ENCODE measurements around the gene AGAP1.

Gene AGAP1

GRCh38 chr2:235749121-235749770, 255.4 kb downstream of the AGAP1 start:
- TF ChIP-seq, protein P1, sequence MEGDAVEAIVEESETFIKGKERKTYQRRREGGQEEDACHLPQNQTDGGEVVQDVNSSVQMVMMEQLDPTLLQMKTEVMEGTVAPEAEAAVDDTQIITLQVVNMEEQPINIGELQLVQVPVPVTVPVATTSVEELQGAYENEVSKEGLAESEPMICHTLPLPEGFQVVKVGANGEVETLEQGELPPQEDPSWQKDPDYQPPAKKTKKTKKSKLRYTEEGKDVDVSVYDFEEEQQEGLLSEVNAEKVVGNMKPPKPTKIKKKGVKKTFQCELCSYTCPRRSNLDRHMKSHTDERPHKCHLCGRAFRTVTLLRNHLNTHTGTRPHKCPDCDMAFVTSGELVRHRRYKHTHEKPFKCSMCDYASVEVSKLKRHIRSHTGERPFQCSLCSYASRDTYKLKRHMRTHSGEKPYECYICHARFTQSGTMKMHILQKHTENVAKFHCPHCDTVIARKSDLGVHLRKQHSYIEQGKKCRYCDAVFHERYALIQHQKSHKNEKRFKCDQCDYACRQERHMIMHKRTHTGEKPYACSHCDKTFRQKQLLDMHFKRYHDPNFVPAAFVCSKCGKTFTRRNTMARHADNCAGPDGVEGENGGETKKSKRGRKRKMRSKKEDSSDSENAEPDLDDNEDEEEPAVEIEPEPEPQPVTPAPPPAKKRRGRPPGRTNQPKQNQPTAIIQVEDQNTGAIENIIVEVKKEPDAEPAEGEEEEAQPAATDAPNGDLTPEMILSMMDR (IDR thresholded peaks at IDR 0.05; ENCODE audit: insufficient read depth, low read depth, low read length, missing control alignments), result no peak
- peak; percentile 38 for DNase-seq (ENCODE audit: low read depth)

DNA sequence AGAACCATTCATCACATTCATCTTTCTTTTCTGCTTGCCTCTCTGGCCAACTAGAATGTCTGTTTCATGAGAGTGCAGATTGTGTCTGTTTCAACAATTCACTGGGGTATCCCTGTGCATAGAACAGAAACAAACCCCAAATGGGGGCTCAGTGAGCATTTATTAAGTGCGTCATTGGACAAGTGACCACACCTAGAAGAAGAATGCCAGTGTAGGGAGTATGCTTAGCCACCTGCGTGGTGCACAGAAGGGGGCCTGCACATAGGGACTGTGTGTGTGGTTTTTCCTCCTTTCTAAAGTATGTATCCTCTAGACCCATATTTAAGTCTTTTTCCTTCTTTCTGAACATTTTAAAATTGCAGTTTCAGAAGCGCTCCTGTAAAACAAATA, 255.9 kb downstream of the AGAP1 start:
- TF ChIP-seq, protein P1 (IDR thresholded peaks at IDR 0.05; ENCODE audit: insufficient read depth, low read depth, low read length, missing control alignments), result no peak
- DNase-seq (ENCODE audit: low read depth), result no peak

More at GRCh38 chr2:235749121-235749770, 255.4 kb downstream of the AGAP1 start:
- no peak overlapping the region for H3K4me3 ChIP-seq (ENCODE audit: low read length)

DNA sequence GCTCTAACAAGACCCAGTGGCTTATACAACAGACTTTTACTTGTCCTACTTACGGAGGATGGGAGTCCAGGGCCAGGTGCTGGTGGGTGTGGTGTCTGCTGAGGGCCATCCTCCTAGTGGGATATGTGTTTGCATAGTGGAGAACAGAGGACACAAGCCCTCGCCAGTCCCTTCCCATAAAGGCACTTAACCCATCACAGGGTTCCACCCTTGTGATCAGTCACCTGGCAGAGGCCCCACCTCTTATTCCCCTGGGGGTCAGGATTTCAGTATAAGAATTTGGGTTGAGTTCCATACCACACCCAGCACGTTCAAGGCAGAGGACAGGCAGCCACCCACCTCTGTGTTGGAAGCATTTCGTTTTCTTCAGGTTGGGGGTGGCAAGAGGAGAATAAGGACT, 259.0 kb downstream of the AGAP1 start:
- no peak overlapping the region for H3K4me3 ChIP-seq (ENCODE audit: low read length)
- TF ChIP-seq, protein P1 (IDR thresholded peaks at IDR 0.05; ENCODE audit: insufficient read depth, low read depth, low read length, missing control alignments), result no peak
- no peak for DNase-seq (ENCODE audit: low read depth)

More for the DNA sequence above, 255.9 kb downstream of the AGAP1 start:
- no peak overlapping the region for H3K4me3 ChIP-seq (ENCODE audit: low read length)

DNA sequence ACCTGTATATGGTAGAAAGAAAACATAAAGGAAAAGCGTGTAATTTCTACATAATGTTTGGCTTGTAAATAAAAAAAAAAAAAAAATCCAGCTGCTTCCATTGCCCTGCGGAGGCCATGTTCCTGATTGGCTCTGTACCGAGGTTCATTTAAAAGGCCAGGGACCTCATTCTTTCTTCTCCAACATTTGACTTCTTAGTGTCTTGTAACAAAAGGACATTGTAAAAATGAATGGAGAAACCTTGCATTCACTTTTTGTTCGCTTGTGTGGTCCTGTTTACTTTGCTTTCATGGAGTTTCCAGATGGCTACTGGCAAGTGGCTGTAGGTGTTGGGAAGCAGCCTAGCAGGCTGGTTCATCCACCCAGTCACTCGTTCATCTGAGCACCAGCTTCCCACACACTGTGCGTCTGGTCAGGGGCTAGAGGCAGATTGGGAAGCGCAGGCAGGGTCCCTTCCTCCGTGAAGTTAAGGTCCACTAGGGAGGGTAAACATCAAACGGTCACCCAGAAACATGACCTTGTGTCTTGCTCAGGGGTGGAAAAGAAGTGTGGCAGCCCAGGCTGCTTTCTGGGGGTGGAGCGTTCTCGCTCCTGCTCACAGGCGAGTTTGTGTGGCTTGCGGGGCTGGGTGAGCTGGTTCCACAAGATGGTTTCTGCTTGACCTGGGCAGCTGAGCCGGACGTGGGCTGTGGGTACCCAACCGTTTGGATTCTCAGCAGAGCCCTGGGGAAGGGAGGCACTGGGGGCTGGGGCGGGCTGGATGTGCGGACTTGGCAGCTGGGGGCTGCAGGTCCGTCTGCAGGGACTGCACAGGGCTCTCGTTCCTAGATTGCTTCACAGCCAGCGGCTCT, 260.7 kb downstream of the AGAP1 start:
- no peak overlapping the region for H3K4me3 ChIP-seq (ENCODE audit: low read length)
- DNase-seq (ENCODE audit: low read depth), result peak; percentile 45
- TF ChIP-seq, protein P1 (IDR thresholded peaks at IDR 0.05; ENCODE audit: insufficient read depth, low read depth, low read length, missing control alignments), result no peak

- no peak overlapping the region for H3K4me3 ChIP-seq (ENCODE audit: low read length)
- TF ChIP-seq, protein P1 (IDR thresholded peaks at IDR 0.05; ENCODE audit: insufficient read depth, low read depth, low read length, missing control alignments), result no peak
- DNase-seq (ENCODE audit: low read depth), result no peak
Measured at GRCh38 chr2:235756491-235756890, 262.6 kb downstream of the AGAP1 start.

DNA sequence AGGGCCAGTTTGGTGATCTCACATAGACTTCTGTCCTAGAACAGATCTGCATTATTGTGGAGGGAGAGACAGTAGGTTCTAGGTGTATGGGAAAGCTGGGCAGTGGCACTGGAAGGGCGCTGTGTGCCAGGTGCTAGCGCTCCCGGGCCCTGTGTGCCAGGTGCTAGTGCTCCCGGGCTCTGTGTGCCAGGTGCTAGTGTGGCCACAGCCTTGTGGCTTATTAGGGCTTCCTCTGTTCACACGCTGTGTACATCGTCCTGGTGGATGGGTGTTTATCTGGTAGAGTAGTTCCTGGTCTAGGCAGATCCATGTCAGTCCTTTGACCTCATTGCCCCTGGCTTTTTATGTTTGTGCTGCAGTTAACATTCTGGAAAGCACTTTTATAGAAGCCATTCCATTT, 263.4 kb downstream of the AGAP1 start:
- TF ChIP-seq, protein P1 (IDR thresholded peaks at IDR 0.05; ENCODE audit: insufficient read depth, low read depth, low read length, missing control alignments), result no peak
- no peak overlapping the region for H3K4me3 ChIP-seq (ENCODE audit: low read length)

More for the DNA sequence above, 263.4 kb downstream of the AGAP1 start:
- no peak for DNase-seq (ENCODE audit: low read depth)

All from epithelial cell of esophagus (primary cell).